HTR-8/SVneo (cell line): ENCODE measurements around the gene CARMIL3.
"Not testable (repeated sequence)": the region's sequence is repeated elsewhere in the genome, so short reads cannot be mapped to it uniquely, and the experiment has no call there.

Experiments
- DNase-seq: peaks from one replicate; pipeline ENCODE4 v3.0.0; 2011; ENCODE audit warnings: low spot score, mixed read lengths; ENCODE audit not compliant: insufficient read length
- FAIRE-seq: peaks from 2 replicates; lab custom pipeline; 2011; peaks lifted over from hg19 to GRCh38; lab: Jason Lieb, UNC

The CARMIL3 gene

GRCh38 chr14:24036169-24036962, 15.4 kb upstream of the CARMIL3 start:
- peak; percentile 66 for DNase-seq
- FAIRE-seq, result no peak

GRCh38 chr14:24036963-24037657, 14.7 kb upstream of the CARMIL3 start:
- not testable (repeated sequence) for FAIRE-seq, DNase-seq

- no peak for FAIRE-seq
- no peak for DNase-seq
These were observed 14.2 kb upstream of the CARMIL3 start for GRCh38 chr14:24037658-24038037.

GRCh38 chr14:24038686-24039085, 13.1 kb upstream of the CARMIL3 start:
- FAIRE-seq, result no peak
- no peak for DNase-seq

- FAIRE-seq (no peak), DNase-seq (no peak)
These were observed 11.1 kb upstream of the CARMIL3 start for GRCh38 chr14:24040692-24041091.

GRCh38 chr14:24042746-24043145, 9.1 kb upstream of the CARMIL3 start:
- FAIRE-seq (no peak), DNase-seq (no peak)

GRCh38 chr14:24049002-24049401, 2.8 kb upstream of the CARMIL3 start:
- not testable (repeated sequence) for FAIRE-seq, DNase-seq

- DNase-seq, FAIRE-seq: not testable (repeated sequence)
These were observed 1.1 kb upstream of the CARMIL3 start for GRCh38 chr14:24050753-24051152.

GRCh38 chr14:24051176-24051788, 527 bp upstream of the CARMIL3 start:
- DNase-seq, result no peak
- FAIRE-seq, result no peak

GRCh38 chr14:24052656-24053547, 1.1 kb downstream of the CARMIL3 start:
- DNase-seq, result no peak
- FAIRE-seq, result no peak

- DNase-seq (no peak), FAIRE-seq (no peak)
These were observed 1.9 kb downstream of the CARMIL3 start for GRCh38 chr14:24053548-24054323.

- DNase-seq (no peak), FAIRE-seq (no peak)
These were observed 2.5 kb downstream of the CARMIL3 start for GRCh38 chr14:24054324-24054641.

- DNase-seq, result no peak
- FAIRE-seq, result no peak
These were observed 2.8 kb downstream of the CARMIL3 start for GRCh38 chr14:24054646-24055045.

- FAIRE-seq (no peak), DNase-seq (no peak)
These were observed 4.4 kb downstream of the CARMIL3 start for GRCh38 chr14:24055971-24056799.

- FAIRE-seq, result no peak
- no peak for DNase-seq
These were observed 5.0 kb downstream of the CARMIL3 start for GRCh38 chr14:24056800-24057184.

GRCh38 chr14:24057271-24057670, 5.5 kb downstream of the CARMIL3 start:
- DNase-seq (no peak), FAIRE-seq (no peak)

- no peak for DNase-seq
- FAIRE-seq, result no peak
These were observed 6.1 kb downstream of the CARMIL3 start for GRCh38 chr14:24057867-24058259.

- FAIRE-seq (no peak), DNase-seq (peak; percentile 67)
These were observed 6.6 kb downstream of the CARMIL3 start for GRCh38 chr14:24058260-24058950.
